ENCODE results near the gene DLG1.

- TF ChIP-seq CTCF (IDR thresholded peaks at IDR 0.05) (no peak), EZH2 (IDR thresholded peaks at IDR 0.05) (no peak), EZH2phosphoT487 (IDR thresholded peaks at IDR 0.05) (no peak)
Measured at GRCh38 chr3:197268294-197268693, 30.1 kb downstream of the DLG1 start.

All from neural progenitor cell (in vitro differentiated cells).